HEK293 (cell line): Measurements from ENCODE around the gene NTMT1.

Experiments
- KLF8 ChIP-seq: fragments of 450-650 bp; formaldehyde crosslinking; IDR thresholded peaks from 2 replicates; pipeline ENCODE4 v1.5.1; 2016; ENCODE audit warnings: missing biosample characterization, missing genetic modification characterization
- ZNF23 ChIP-seq: fragments of 450-650 bp; formaldehyde crosslinking; IDR thresholded peaks from 2 replicates; pipeline ENCODE4 v1.5.1; 2016; ENCODE audit warnings: missing biosample characterization, missing genetic modification characterization, borderline replicate concordance
- ZNF274 ChIP-seq, 2 experiments: fragments of 200-500 bp in 1 of 2; fragments of 450-650 bp in 1 of 2; sonication (Bioruptor generic) in 1 of 2; formaldehyde crosslinking in 1 of 2; IDR thresholded peaks; 2 replicates each; pipeline versions ENCODE4 v1.5.1 to v1.6.1; 2014 to 2016; ENCODE audit warnings: borderline replicate concordance in 1 of 2, inconsistent platforms in 1 of 2, low read length in 1 of 2, missing biosample characterization in 1 of 2, missing genetic modification characterization in 1 of 2

DNA sequence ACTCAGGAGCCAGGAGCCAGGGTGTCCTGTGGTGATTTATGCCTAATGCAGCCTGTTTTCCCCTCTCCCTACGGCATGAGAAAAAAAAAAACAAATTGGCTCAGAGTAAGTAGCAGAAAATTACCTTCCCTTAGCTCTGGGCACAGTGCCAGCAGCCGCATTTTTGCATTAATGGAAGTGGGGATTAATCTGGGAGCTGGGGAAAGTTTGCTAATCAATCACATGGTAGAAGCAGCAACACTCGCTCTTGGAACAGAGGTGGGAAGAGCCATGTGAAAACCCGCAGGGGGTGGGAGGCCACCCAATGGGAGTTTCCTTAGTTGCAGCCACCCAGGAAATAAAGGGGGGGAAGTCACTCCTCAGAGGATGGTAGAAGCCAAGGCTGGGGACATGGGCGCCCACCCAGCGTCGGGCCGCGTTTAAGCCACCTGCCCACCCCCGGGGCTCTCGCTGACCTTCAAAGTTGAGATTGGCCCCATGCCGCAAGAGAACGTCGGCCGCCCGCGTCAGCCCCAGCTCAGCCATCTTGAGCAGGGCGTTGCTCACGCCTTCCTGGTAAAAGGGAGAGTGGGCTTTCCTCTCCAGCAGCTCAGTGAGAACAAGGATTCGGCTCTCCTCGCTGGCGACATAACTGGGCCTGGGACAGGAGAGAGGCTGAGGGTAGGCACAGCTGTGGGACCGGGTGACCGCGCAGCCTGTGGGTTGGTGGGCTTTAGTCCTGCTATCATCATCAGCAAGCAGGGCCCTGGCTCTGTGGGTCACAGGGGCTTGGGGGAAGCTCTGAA is 14.3 kb downstream of the NTMT1 start:
- TF ChIP-seq ZNF274 (IDR thresholded peaks at IDR 0.05; ENCODE audit: low read length) (no peak), ZNF274 (tag by site-specific recombination; IDR thresholded peaks at IDR 0.05; ENCODE audit: borderline replicate concordance) (no peak), ZNF23 (tag by site-specific recombination) (no peak), KLF8 (tag by site-specific recombination) (peak; percentile 73)
